Stimulated activated CD4-positive, alpha-beta T cell treated with anti-CD3 and anti-CD28 coated beads, Interleukin-2, amount 100 ng/mL, for 4 hours (primary cell): ENCODE results near the gene COX19.

Experiments
- DNase-seq: peaks from one replicate; pipeline ENCODE4 v3.0.0-alpha.2; 2020; ENCODE audit warnings: low read depth

The COX19 gene

GRCh38 chr7:978049-978346 is 2.6 kb upstream of the COX19 start:
- no peak for DNase-seq

- no peak for DNase-seq
Observed at GRCh38 chr7:977326-978048, 2.1 kb upstream of the COX19 start.

GRCh38 chr7:976901-977325 is 1.6 kb upstream of the COX19 start:
- DNase-seq: no peak

GRCh38 chr7:975702-976473 is 539 bp upstream of the COX19 start:
- DNase-seq: no peak

- DNase-seq: no peak
Observed at GRCh38 chr7:974172-974571, 1.2 kb downstream of the COX19 start.

GRCh38 chr7:973312-973711 is 2.0 kb downstream of the COX19 start:
- DNase-seq: no peak

- DNase-seq: no peak
Observed at GRCh38 chr7:972676-973309, 2.6 kb downstream of the COX19 start.

- no peak for DNase-seq
Observed at GRCh38 chr7:972110-972509, 3.2 kb downstream of the COX19 start.

- DNase-seq: no peak
Observed at GRCh38 chr7:970744-971143, 4.6 kb downstream of the COX19 start.

GRCh38 chr7:969403-969802 is 5.9 kb downstream of the COX19 start:
- no peak for DNase-seq

GRCh38 chr7:968205-969105 is 6.9 kb downstream of the COX19 start:
- no peak for DNase-seq

- no peak for DNase-seq
Observed at GRCh38 chr7:967361-968082, 7.8 kb downstream of the COX19 start.

- no peak for DNase-seq
Observed at GRCh38 chr7:966291-967069, 8.9 kb downstream of the COX19 start.

- no peak for DNase-seq
Observed at GRCh38 chr7:964401-965231, 10.7 kb downstream of the COX19 start.

- DNase-seq: no peak
Observed at GRCh38 chr7:963236-964078, 11.9 kb downstream of the COX19 start.

GRCh38 chr7:962401-963081 is 12.8 kb downstream of the COX19 start:
- DNase-seq: no peak

GRCh38 chr7:961546-962400 is 13.6 kb downstream of the COX19 start:
- no peak for DNase-seq
